ENCODE data around the gene MTX3. TPM values are rescaled to one million over a fixed set of nuclear protein-coding genes. Genes with fewer than 3 reads are reported as not detected.
A peak's percentile ranks its signal among the peaks of the same experiment; 100 is the strongest.

MTX3 gene
- total RNA-seq, 6 experiments from 2014 or later, result 4.4 to 9.1 (median 6.9) TPM

- WGBS (ENCODE audit: insufficient coverage, low coverage, low lambda C conversion rate, missing lambda C conversion rate), result 77% methylated on average over 5 of the region's 7 CpGs
- H3K27me3 ChIP-seq, result peaks cover 0 to 20% of the 10 kb centered on the region in 2 donors
- ATAC-seq, result no peak
Measured at GRCh38 chr5:80035839-80036238, 44.8 kb upstream of the MTX3 start.

DNA sequence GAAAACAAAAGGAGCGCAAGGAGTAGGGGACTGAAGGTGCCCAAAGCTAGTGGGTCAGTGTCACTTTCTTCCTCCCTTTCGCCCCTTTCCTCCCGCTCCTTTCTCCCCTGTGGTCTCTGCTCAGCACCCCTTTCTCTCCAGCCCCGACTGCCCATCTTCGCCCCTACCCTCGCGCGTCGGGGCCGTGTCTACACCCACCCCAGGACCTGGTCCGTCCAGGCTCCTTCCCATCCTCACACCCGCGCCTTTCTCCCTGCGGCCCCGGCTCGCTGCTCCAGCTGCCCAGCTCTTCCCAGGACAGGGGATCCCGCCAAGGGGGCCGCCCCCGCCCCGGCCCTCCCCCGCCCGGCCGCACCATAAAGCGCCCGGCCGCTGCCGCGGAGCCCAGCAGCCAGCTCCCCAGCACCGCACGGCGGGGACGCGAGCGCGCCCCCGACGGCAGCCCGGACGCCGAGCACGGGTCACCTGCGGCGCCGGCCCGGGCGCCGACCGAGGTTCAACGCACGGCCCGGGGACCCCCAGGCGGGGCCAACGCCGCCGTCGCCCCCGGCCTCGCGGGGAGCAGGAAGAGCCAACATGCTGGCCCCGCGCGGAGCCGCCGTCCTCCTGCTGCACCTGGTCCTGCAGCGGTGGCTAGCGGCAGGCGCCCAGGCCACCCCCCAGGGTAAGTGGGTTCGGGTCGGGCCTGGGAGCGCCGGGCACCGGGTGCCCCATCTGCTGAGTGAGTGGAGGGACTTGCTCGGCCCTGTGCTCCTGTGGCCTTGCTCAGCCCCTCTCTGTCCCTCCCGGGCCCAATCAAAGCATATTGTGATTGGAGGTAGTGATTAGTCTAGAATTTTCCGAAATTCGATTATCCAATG is 44.1 kb upstream of the MTX3 start, which contains the start of gene THBS4:
THBS4 (plus strand) TSS at position 387 of the 860 bp plus-strand sequence; CDS start at position 577, 190 bp downstream.
- TF ChIP-seq POLR2A (IDR thresholded peaks at IDR 0.05), result no peak
- TF ChIP-seq, protein P1, sequence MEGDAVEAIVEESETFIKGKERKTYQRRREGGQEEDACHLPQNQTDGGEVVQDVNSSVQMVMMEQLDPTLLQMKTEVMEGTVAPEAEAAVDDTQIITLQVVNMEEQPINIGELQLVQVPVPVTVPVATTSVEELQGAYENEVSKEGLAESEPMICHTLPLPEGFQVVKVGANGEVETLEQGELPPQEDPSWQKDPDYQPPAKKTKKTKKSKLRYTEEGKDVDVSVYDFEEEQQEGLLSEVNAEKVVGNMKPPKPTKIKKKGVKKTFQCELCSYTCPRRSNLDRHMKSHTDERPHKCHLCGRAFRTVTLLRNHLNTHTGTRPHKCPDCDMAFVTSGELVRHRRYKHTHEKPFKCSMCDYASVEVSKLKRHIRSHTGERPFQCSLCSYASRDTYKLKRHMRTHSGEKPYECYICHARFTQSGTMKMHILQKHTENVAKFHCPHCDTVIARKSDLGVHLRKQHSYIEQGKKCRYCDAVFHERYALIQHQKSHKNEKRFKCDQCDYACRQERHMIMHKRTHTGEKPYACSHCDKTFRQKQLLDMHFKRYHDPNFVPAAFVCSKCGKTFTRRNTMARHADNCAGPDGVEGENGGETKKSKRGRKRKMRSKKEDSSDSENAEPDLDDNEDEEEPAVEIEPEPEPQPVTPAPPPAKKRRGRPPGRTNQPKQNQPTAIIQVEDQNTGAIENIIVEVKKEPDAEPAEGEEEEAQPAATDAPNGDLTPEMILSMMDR (IDR thresholded peaks at IDR 0.05), result no peak
- intact Hi-C loops (cut with DNase I), result no loop called here
- no peak for DNase-seq
- Histone ChIP-seq H3K4me1 (no peaks in the 10 kb centered on the region), H3K27ac (no peak within 1 kb of the TSS), H3K4me3 (no peak within 1 kb of the TSS), H3K36me3 (no peaks in the 10 kb centered on the region), H3K9me3 (no peaks in the 10 kb centered on the region), H3K27me3 (peaks cover 0 to 20% of the 10 kb centered on the region in 2 donors)
- WGBS (ENCODE audit: insufficient coverage, low coverage, low lambda C conversion rate, missing lambda C conversion rate), result 3% methylated on average over 35 of the region's 76 CpGs
- peak in 1 of 4 donors; percentile 40 for ATAC-seq

More at GRCh38 chr5:80035839-80036238, 44.8 kb upstream of the MTX3 start:
- H3K4me3 ChIP-seq, result no peak overlapping the region
- H3K27ac ChIP-seq, result no peak overlapping the region
- intact Hi-C loops (cut with DNase I), result no loop called here
- DNase-seq, result no peak
- no peaks in the 10 kb centered on the region for H3K36me3 ChIP-seq
- H3K9me3 ChIP-seq, result no peaks in the 10 kb centered on the region
- TF ChIP-seq, protein P1 (IDR thresholded peaks at IDR 0.05), result no peak
- no peak for TF ChIP-seq POLR2A (IDR thresholded peaks at IDR 0.05)
- H3K4me1 ChIP-seq, result no peaks in the 10 kb centered on the region

DNA sequence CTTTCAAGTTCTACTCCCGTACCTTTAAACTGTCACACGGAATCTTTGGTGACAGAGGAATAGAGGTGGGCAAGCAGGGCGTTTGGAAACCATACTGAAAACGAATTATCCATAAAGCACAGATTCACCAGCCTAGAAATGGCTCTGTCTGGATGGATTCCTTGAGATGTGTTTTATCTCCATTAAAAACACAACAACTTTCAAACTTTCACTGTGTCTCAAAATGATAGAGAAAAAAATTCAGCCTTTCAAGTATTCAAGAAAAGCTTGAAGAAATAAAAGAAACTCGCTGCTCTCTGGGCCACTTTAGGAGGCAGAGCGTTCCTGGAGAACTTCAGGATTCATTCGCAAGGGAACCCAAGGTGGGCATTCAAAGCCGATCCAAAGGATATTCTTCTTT is 43.5 kb upstream of the MTX3 start:
- Histone ChIP-seq H3K27me3 (peaks cover 0 to 20% of the 10 kb centered on the region in 2 donors), H3K27ac (no peak overlapping the region), H3K9me3 (no peaks in the 10 kb centered on the region), H3K36me3 (no peaks in the 10 kb centered on the region), H3K4me1 (no peaks in the 10 kb centered on the region), H3K4me3 (no peak overlapping the region)
- intact Hi-C loops (cut with DNase I), result no loop called here
- 33% methylated on average over 8 of the region's 8 CpGs for WGBS (ENCODE audit: insufficient coverage, low coverage, low lambda C conversion rate, missing lambda C conversion rate)
- ATAC-seq (no peak), DNase-seq (no peak)
- TF ChIP-seq POLR2A (IDR thresholded peaks at IDR 0.05), result no peak
- TF ChIP-seq, protein P1 (IDR thresholded peaks at IDR 0.05), result no peak

GRCh38 chr5:80033513-80033912 is 42.5 kb upstream of the MTX3 start:
- ATAC-seq, result no peak
- TF ChIP-seq, protein P1 (IDR thresholded peaks at IDR 0.05), result no peak

More at GRCh38 chr5:80033513-80033912, 42.5 kb upstream of the MTX3 start:
- intact Hi-C loops (cut with DNase I), result no loop called here
- no peak overlapping the region for H3K27ac ChIP-seq
- H3K27me3 ChIP-seq, result peaks cover 0 to 20% of the 10 kb centered on the region in 2 donors
- H3K36me3 ChIP-seq, result no peaks in the 10 kb centered on the region
- no peak overlapping the region for H3K4me3 ChIP-seq
- DNase-seq, result no peak
- no peaks in the 10 kb centered on the region for H3K9me3 ChIP-seq
- no peaks in the 10 kb centered on the region for H3K4me1 ChIP-seq
